SJSA1 (cell line): ENCODE results near the gene FOCAD. TPM values are rescaled to one million over a fixed set of nuclear protein-coding genes. Genes with fewer than 3 reads are reported as not detected.

Experiments used
- DNase-seq, 2 experiments: peaks; one replicate each; pipeline ENCODE4 v3.0.0-alpha.2; 2015 to 2020; ENCODE audit warnings: low spot score in 2 of 2, low read depth in 1 of 2
- H3K27ac ChIP-seq: fragments of 250-450 bp; sonication (Bioruptor Pico); 2 replicates; pipeline ENCODE4 v1.5.1; 2020; ENCODE audit warnings: mild to moderate bottlenecking, moderate library complexity
- H3K27me3 ChIP-seq: fragments of 250-450 bp; sonication (Bioruptor Pico); replicated peaks from 2 replicates; pipeline ENCODE4 v1.5.1; 2020; ENCODE audit warnings: mild to moderate bottlenecking, moderate library complexity
- H3K36me3 ChIP-seq: fragments of 250-450 bp; sonication (Bioruptor Pico); 2 replicates; pipeline ENCODE4 v1.5.1; 2020; ENCODE audit warnings: mild to moderate bottlenecking
- H3K4me1 ChIP-seq: fragments of 250-450 bp; sonication (Bioruptor Pico); replicated peaks from 2 replicates; pipeline ENCODE4 v1.6.1; 2021; ENCODE audit warnings: mild to moderate bottlenecking
- H3K4me3 ChIP-seq: fragments of 250-450 bp; sonication (Bioruptor Pico); 2 replicates; pipeline ENCODE4 v1.5.1; 2020; ENCODE audit warnings: mild to moderate bottlenecking
- H3K9me3 ChIP-seq: fragments of 250-450 bp; sonication (Bioruptor Pico); replicated peaks from 2 replicates; pipeline ENCODE4 v1.5.1; 2020; ENCODE audit warnings: mild to moderate bottlenecking
- total RNA-seq: library from RNA; depleted of rRNA; stranded (reverse); fragments of >200 nt; shearing (Covaris generic); gene quantifications from 2 replicates; pipeline ENCODE4 v1.2.3, GENCODE V29; 2014

Gene FOCAD
- total RNA-seq, 1 experiment from 2014 or later = 25.0 TPM

- DNase-seq = no peak
- no peak overlapping the region for H3K27ac ChIP-seq
These were observed 8.5 kb downstream of the FOCAD start for GRCh38 chr9:20692554-20692953.

GRCh38 chr9:20693068-20693467 lies 9.0 kb downstream of the FOCAD start:
- no peaks in the 10 kb centered on the region for H3K4me1 ChIP-seq
- no peaks in the 10 kb centered on the region for H3K27me3 ChIP-seq
- no peaks in the 10 kb centered on the region for H3K36me3 ChIP-seq
- H3K9me3 ChIP-seq = no peaks in the 10 kb centered on the region
- no peak overlapping the region for H3K4me3 ChIP-seq
- H3K27ac ChIP-seq = no peak overlapping the region
- no peak for DNase-seq

More at GRCh38 chr9:20692554-20692953, 8.5 kb downstream of the FOCAD start:
- no peaks in the 10 kb centered on the region for H3K4me1 ChIP-seq
- no peaks in the 10 kb centered on the region for H3K36me3 ChIP-seq
- H3K4me3 ChIP-seq = no peak overlapping the region
- H3K9me3 ChIP-seq = no peaks in the 10 kb centered on the region
- H3K27me3 ChIP-seq = no peaks in the 10 kb centered on the region

GRCh38 chr9:20694248-20694647 lies 10.2 kb downstream of the FOCAD start:
- Histone ChIP-seq H3K9me3 (no peaks in the 10 kb centered on the region), H3K27ac (no peak overlapping the region), H3K27me3 (no peaks in the 10 kb centered on the region), H3K4me1 (no peaks in the 10 kb centered on the region), H3K4me3 (no peak overlapping the region), H3K36me3 (no peaks in the 10 kb centered on the region)
- DNase-seq = no peak

GRCh38 chr9:20697021-20697719 lies 13.1 kb downstream of the FOCAD start:
- DNase-seq = no peak
- Histone ChIP-seq H3K27me3 (no peaks in the 10 kb centered on the region), H3K4me1 (no peaks in the 10 kb centered on the region), H3K4me3 (no peak overlapping the region), H3K36me3 (no peaks in the 10 kb centered on the region), H3K27ac (no peak overlapping the region), H3K9me3 (no peaks in the 10 kb centered on the region)

- H3K4me3 ChIP-seq = no peak overlapping the region
- no peaks in the 10 kb centered on the region for H3K27me3 ChIP-seq
- no peaks in the 10 kb centered on the region for H3K4me1 ChIP-seq
- H3K36me3 ChIP-seq = no peaks in the 10 kb centered on the region
- H3K9me3 ChIP-seq = no peaks in the 10 kb centered on the region
- DNase-seq = no peak
- no peak overlapping the region for H3K27ac ChIP-seq
These were observed 14.7 kb downstream of the FOCAD start for GRCh38 chr9:20698782-20699181.

GRCh38 chr9:20701060-20701459 lies 17.0 kb downstream of the FOCAD start:
- Histone ChIP-seq H3K9me3 (no peaks in the 10 kb centered on the region), H3K27ac (no peak overlapping the region), H3K4me3 (no peak overlapping the region), H3K27me3 (no peaks in the 10 kb centered on the region), H3K4me1 (no peaks in the 10 kb centered on the region), H3K36me3 (no peaks in the 10 kb centered on the region)
- no peak for DNase-seq

- H3K4me1 ChIP-seq = no peaks in the 10 kb centered on the region
- no peaks in the 10 kb centered on the region for H3K36me3 ChIP-seq
- no peaks in the 10 kb centered on the region for H3K27me3 ChIP-seq
- no peaks in the 10 kb centered on the region for H3K9me3 ChIP-seq
- DNase-seq = no peak
- H3K4me3 ChIP-seq = no peak overlapping the region
- H3K27ac ChIP-seq = no peak overlapping the region
These were observed 18.5 kb downstream of the FOCAD start for GRCh38 chr9:20702570-20702969.

GRCh38 chr9:20703146-20703545 lies 19.1 kb downstream of the FOCAD start:
- no peak overlapping the region for H3K4me3 ChIP-seq
- H3K9me3 ChIP-seq = no peaks in the 10 kb centered on the region
- DNase-seq = no peak
- no peaks in the 10 kb centered on the region for H3K27me3 ChIP-seq
- no peak overlapping the region for H3K27ac ChIP-seq
- no peaks in the 10 kb centered on the region for H3K4me1 ChIP-seq
- H3K36me3 ChIP-seq = no peaks in the 10 kb centered on the region

GRCh38 chr9:20707708-20708107 lies 23.6 kb downstream of the FOCAD start:
- Histone ChIP-seq H3K36me3 (no peaks in the 10 kb centered on the region), H3K4me1 (no peaks in the 10 kb centered on the region), H3K4me3 (no peak overlapping the region), H3K9me3 (no peaks in the 10 kb centered on the region), H3K27me3 (no peaks in the 10 kb centered on the region), H3K27ac (no peak overlapping the region)
- no peak for DNase-seq

GRCh38 chr9:20713172-20713571 lies 29.1 kb downstream of the FOCAD start:
- Histone ChIP-seq H3K27me3 (no peaks in the 10 kb centered on the region), H3K9me3 (no peaks in the 10 kb centered on the region), H3K4me3 (no peak overlapping the region), H3K36me3 (no peaks in the 10 kb centered on the region), H3K4me1 (no peaks in the 10 kb centered on the region), H3K27ac (no peak overlapping the region)
- no peak for DNase-seq

- H3K27me3 ChIP-seq = no peaks in the 10 kb centered on the region
These were observed 30.7 kb downstream of the FOCAD start for GRCh38 chr9:20714442-20715415.

GRCh38 chr9:20722221-20722620 lies 38.2 kb downstream of the FOCAD start:
- Histone ChIP-seq H3K4me1 (no peaks in the 10 kb centered on the region), H3K27ac (no peak overlapping the region), H3K27me3 (no peaks in the 10 kb centered on the region), H3K9me3 (no peaks in the 10 kb centered on the region), H3K36me3 (no peaks in the 10 kb centered on the region), H3K4me3 (no peak overlapping the region)
- no peak for DNase-seq

More at GRCh38 chr9:20714442-20715415, 30.7 kb downstream of the FOCAD start:
- Histone ChIP-seq H3K4me3 (no peak overlapping the region), H3K4me1 (no peaks in the 10 kb centered on the region), H3K36me3 (no peaks in the 10 kb centered on the region), H3K9me3 (no peaks in the 10 kb centered on the region), H3K27ac (no peak overlapping the region)
- DNase-seq = no peak

GRCh38 chr9:20725675-20726074 lies 41.6 kb downstream of the FOCAD start:
- H3K4me3 ChIP-seq = no peak overlapping the region
- no peaks in the 10 kb centered on the region for H3K9me3 ChIP-seq
- H3K27ac ChIP-seq = no peak overlapping the region
- no peaks in the 10 kb centered on the region for H3K4me1 ChIP-seq
- H3K36me3 ChIP-seq = no peaks in the 10 kb centered on the region
- DNase-seq = no peak
- H3K27me3 ChIP-seq = no peaks in the 10 kb centered on the region

- Histone ChIP-seq H3K36me3 (no peaks in the 10 kb centered on the region), H3K4me3 (no peak overlapping the region)
These were observed 42.1 kb downstream of the FOCAD start for GRCh38 chr9:20726144-20726543.

More at GRCh38 chr9:20726144-20726543, 42.1 kb downstream of the FOCAD start:
- DNase-seq = no peak
- H3K27me3 ChIP-seq = no peaks in the 10 kb centered on the region
- H3K27ac ChIP-seq = no peak overlapping the region
- H3K4me1 ChIP-seq = no peaks in the 10 kb centered on the region
- no peaks in the 10 kb centered on the region for H3K9me3 ChIP-seq
